HG03469 (cell line): Measurements from ENCODE around the gene MEAK7.

Experiments
- ATAC-seq: cut with Tn5 transposase; IDR thresholded peaks from one replicate; pipeline ENCODE4 v1.9.1; 2021; ENCODE audit warnings: mild to moderate bottlenecking, moderate library complexity, moderate number of reproducible peaks; ENCODE audit not compliant: unreplicated experiment

Gene MEAK7, protein sequence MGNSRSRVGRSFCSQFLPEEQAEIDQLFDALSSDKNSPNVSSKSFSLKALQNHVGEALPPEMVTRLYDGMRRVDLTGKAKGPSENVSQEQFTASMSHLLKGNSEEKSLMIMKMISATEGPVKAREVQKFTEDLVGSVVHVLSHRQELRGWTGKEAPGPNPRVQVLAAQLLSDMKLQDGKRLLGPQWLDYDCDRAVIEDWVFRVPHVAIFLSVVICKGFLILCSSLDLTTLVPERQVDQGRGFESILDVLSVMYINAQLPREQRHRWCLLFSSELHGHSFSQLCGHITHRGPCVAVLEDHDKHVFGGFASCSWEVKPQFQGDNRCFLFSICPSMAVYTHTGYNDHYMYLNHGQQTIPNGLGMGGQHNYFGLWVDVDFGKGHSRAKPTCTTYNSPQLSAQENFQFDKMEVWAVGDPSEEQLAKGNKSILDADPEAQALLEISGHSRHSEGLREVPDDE

DNA sequence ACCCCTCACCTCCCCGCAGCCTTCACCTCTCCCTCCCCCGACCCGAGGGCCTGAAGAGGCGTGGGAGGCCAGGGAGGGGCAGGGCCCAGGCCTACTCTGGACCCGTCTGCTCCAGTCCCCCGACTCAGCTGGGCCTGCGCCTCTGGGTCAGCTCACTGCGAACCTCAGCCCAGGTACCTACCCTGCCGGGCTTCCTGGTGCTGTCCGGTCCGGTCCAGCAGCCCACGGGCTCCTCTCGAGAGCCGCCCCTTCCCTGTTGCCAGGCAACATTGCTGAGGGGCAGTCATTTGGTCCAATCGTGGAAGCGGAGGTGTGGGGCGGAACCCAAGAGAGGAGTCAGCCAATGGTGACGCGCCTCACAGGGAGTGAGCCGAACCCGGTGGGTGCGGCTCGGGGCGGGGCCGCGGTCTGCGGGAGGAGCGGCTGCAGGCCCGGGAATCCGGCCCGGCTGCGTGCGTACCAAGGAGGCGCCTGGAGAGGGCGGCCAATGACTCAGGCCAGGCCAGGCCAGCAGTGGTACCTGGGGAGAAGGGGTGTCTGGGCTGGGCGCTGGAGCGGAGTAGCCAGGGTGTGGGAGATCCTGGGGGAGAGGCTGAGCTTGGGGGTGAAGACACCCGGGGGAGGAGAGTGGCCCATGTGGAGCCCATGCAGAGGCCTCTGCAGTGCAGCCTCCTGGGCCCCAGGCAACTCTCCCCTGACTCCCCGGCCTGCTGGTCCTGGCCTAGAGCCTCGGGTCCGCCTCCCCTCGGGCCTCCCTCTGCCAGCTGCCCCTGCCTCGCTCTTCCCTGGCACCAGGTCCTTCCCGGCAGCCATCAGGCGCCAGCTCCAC lies at the start of gene MEAK7:
MEAK7 (minus strand) TSS at position 240 of the 829 bp plus-strand sequence. CDS start 6,573 bp downstream, outside the sequence.
- ATAC-seq = peak; percentile 88

DNA sequence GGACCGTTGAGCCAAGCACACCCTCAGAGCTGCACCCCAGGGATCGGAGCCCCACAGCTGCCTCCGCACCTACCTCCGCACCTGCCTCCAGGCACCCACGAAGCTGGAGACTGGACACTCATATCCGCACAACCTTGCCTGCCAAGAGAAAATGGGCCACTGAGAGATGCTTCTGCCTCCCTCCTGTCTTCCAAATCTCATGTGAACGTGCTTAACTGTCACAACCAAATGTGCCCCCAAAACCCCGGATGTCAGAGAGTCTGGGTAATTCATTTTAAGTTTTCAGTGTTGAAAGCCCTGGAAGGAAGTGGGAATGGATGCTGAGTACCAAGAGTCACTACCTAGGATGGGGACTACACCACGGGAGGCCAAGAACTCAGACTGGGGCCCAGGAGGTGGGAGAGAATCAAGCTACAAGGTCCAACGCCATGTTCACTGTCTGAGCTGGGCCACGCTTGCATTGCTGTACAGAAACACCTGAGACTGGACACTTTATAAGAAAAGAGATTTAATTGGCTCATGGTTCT lies 49.5 kb upstream of the MEAK7 start:
- ATAC-seq = no peak

DNA sequence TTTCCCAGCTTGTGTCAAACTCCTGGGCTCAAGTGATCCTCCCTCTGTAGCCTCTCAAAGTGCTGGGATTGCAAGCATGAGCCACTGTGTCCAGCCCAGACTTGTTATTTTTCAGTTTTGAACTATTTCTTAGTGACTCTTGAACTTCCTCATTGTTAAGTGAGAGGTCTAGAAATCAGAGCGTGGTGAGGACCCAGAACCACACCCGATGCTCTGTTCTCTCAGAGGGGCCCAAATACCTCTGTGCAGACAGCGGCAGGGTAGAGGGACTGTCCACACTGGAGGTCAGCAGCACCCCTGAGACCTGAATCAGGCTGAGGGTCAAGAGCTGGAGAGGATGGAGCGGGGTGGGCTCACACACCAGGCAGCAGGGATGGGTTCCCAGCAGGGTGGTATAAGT lies 47.7 kb upstream of the MEAK7 start:
- ATAC-seq = no peak

DNA sequence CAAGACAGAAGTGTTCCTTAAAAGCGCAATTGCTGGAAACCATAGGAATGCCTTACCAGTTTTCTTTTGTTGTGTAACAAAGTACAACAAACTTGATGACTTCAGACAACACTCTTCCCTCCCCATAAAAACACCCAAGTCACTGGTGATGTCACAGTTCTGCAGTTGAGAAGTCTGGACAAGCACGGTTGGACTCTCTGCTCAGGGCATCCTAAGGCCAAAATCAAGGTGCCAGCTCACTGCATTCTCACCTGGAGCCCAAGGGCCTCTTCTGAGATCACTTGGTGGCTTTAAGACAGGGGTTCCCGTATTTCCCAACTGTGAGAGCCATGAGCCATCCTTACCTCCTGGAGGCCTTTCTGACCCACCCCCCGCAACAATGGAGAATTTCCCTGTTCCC lies 45.6 kb upstream of the MEAK7 start:
- ATAC-seq = no peak

DNA sequence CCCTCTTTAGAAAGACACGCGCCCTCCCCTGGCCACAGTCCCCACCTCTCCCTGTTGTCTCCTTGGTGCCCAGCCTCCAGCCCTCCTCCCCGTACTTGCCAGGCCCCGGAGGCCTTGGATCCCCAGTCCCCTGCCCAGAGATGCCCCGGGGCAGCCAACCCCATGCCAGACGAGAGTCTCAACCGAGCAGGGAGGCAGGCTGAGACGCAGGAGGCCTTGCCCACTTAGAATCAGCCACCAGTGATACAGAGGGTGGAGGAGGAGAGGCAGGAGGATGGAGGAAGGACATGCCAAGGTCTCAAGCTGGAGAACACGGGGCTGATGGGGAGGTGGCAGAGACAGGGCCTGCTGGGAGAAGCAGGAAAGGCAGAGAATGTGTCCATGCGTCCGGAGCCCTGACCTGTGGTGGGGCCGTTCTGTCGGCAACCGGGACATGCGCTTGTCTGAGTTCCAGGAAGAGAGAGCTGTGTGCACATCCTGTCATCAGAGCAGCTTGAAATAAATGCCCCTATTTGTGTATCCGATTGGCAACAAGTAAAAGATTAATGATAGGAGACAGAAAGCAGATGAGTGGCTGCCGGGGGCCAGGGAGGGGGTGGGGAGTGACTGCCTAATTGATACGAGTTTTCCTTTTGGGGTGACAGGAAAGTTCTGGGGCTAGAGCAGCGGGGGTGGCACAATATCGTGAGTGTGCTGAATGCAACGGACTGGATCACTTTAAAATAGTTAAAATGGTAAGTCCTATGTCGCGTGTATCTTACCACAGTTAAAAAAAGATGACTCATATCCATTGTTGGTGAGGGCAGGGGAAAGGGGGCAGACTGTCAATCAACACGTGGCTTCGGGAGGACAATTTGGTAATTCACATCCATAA lies 44.7 kb upstream of the MEAK7 start:
- no peak for ATAC-seq

DNA sequence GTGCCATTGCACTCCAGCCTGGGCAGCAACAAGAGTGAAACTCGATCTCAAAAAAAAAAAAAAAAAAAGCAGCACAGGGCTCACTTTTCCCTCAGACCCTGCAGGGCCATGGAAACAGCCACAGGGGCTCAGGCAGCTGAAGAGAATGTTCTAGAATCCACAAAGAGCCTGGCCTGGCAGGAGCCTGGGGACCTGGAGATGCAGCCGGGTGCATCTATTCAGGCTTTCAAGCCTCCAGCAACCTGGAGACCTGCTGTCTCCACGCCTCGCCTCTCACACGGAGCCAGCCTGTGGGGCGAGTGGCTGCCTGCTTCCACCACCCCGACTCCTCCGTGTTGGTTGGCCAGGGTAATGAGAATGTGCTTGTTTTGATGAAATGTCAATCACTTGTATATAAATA lies 44.0 kb upstream of the MEAK7 start:
- ATAC-seq = no peak

DNA sequence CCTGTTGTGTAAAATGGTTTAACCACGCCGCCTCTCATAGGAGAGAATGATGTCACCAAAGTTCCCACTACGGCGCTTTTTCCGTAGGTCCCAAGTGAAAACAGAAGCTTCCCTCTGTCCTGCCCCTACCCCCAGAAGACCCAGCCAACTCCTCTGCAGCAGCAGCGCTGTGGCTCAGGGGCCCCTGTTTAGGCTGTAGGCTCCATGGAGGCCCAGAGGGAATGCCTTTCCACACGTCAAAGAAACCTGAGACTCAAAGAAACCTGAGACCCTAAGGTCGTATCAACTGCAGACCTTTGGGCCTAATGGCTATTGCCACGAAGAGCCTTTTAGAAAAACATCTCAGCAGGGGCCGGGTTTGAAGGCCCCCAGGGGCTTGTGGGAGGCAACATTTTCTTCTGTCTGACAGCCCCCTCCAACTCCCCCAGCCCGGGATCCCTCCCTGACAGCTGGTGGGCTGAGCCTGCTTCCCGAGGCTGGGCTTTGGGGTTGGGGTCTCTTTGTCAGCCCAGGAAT lies 43.1 kb upstream of the MEAK7 start:
- no peak for ATAC-seq

DNA sequence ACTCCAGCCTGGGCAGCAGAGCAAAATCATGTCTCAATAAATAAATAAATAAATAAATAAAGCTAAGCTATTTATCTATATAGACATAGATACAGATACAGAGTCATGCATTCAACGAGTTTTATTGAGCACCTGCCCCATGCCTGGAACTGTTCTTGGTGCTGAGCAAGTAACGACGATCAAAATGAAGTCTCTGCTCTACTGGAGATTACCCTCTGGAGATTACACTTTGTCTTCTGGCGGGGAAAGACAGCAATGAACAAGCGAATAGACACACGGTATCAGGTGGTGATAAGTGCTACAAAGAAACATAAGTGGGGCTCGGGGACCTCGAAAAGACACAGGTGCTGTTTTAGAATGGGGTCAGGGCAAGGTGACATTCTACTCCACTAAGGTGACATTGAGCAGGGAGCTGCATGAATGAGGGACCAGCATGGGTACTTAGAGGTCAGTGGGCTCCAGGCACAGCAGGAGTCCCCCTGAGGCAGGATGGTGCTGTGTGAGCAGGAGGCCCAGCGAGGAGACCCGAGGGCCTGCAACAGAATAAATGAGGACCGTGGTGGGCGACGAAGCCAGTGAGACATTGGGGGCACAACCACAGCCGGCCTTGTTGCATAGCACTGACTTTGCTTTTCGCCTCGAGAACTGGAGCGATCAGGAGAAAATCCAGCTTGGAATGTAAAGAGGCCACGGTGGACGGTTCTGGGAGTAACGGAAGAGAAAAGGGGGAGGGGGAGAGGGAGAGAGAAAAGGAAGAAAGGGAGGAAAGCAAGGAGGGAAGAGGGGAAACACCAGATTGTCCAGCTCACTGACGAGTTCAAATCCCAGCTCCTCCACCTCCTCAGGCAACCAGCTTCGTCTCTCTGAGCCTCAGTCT lies 42.4 kb upstream of the MEAK7 start:
- ATAC-seq = no peak

DNA sequence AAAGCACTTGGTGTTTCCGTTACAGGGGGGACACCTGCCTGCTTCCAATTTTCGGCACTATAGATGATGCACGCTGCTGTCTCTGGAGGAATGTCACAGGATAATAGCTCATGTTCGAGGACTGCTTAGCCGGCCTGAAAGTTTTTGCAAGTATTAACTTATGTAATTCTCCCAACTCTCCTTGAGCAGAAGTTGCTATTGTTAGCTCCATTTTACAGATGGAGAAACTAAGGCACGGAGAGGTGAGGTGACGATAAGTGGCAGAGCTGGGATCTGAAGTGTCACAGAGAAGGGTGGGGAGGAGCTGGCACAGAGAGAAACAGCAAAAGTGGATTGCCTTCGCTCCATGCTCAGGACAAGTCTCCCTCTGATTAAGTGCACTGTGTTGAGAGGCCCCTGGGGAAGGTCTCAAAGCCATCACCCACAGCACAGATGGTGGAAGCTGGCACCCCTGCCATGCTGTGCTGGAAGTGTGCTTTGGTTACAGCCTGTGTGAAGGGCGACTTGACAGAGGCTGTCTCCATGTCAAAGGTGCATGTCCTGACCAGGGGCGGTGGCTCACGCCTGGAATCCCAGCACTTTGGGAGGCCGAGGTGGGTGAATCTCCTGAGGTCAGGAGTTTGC lies 40.8 kb upstream of the MEAK7 start:
- ATAC-seq = no peak

DNA sequence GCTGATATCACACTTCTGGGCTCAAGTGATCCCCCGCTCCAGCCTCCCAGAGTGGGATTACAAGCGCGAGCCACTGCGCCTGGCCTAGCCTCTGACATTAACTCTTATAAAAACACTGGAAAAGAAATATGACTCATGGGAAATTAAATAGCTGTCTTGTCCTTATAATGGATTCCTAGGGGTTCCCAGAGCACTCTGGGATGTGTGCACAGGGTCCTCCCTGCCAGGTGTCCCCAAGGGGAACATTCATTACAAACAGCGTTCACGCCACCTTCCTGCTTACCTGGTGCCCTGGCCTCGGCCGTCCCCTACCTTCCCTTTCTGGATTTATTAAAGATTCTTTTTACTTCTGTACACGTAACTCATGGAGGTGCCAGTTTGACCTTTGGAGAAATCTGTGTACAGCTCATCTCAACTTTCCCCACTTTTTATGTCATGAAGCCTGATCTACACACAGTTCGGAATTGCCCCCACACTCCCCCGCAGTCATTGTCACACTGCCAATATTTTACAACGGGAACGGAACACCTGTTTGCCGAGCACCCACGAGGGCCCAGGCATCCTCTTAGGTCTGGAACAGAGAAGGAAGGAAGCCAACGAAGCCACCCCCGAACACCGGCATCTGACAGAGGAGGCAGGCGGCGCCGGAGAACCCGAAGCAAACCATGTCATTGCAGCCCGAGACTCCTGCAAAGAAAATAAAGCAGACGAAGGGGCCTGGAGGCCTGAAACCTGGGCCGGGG lies 39.7 kb upstream of the MEAK7 start:
- ATAC-seq = no peak

DNA sequence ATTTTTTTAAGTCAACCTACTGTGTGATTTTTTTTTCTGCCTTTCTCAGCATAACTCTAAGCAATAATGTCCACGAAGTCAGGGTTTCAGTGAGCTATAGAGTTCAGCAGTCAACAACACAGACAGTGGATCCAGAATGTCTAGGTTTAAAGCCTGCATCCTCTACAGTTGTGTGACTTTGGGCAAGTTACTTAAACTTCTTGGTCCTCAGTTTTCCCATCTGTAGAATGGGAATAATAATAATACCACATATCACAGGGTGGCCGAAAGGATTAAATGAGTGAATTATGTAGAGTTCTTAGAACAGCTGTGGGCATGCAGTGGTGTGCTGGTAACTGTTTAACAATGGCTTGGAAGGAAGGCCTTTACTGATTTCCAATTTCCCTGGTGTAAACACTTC lies 38.8 kb upstream of the MEAK7 start:
- ATAC-seq = no peak

DNA sequence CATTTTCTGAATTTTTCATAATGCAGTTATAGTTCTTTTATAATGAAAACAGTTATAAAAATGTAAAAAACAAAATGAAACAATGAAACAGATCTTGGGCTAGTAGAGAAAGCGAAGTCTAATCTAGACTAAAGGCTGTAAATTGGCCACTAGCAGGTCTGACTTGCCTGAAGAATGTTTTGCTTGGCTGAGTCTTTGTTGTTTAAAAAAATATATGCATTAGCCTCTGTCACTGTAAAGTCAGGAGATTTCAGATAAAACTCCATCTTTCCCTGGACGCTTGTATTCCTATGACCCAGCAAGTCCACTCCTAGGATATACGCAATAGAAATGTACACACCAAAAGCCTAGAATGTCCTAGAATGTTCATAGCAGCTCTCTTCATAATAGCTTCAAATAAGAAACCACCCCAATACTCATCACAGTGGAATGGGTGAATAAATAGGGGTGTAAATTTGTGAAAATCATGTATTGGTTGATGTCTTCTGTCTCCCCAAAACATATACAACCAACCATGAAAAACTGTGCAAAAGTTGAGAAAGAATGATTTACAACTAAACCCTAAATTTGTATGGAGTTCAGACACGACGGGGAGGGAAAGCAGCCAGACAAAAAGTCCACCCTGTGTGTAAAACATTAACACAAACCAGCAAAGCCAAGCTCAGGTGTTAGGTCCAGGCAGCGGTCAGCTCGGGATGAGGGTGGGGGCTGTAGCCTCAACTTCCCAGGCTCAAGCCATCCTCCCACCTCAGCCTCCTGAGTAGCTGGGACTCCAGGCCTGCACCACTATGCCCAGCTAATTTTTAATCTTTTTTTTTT lies 37.7 kb upstream of the MEAK7 start:
- no peak for ATAC-seq

DNA sequence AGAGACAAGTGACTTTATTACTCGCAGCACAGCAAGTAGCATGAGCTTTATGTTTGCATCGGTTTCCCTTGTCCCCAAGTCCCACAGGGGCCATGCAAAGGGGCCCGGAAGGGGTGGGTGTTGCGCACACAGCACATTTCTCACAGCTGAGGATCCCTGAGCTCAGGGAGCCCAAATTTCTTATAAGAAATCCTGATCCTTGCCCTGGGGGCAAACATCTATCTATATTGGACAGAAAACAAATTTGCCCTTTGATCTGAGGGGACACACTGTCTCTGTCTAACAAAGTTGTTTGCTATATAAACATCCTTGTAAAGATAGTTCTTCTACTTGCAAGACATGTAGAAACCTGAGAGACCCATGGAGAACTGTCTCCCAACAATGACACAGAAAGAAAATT lies 35.7 kb upstream of the MEAK7 start:
- ATAC-seq = no peak

DNA sequence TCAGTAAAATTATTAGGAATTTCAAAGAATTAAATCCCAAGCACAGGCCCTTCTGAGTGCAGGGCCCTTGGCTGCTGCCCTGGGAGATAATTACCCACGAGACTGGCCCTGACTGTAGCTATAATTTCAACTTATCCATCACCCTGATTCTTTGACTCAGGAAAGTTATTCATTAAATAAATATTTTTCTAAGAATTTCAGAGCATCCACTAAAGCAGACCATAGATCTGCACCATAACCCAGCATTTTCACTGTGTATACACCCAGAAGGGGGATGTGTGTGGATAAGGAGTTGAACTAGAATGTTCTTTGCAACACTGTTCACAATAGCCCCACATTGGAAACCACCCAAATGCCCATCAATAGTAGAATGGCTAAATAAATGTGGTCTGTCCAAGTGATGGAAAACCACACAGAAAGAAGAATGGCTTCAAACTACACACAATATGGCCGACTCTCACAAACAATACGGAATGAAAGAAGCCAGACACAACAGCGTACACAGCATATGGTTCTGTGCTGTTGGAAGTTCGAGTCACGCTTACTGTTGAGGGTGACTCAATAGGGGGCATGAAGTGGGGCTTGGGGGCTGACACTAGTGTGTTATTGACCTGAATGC lies 33.9 kb upstream of the MEAK7 start:
- ATAC-seq = no peak

DNA sequence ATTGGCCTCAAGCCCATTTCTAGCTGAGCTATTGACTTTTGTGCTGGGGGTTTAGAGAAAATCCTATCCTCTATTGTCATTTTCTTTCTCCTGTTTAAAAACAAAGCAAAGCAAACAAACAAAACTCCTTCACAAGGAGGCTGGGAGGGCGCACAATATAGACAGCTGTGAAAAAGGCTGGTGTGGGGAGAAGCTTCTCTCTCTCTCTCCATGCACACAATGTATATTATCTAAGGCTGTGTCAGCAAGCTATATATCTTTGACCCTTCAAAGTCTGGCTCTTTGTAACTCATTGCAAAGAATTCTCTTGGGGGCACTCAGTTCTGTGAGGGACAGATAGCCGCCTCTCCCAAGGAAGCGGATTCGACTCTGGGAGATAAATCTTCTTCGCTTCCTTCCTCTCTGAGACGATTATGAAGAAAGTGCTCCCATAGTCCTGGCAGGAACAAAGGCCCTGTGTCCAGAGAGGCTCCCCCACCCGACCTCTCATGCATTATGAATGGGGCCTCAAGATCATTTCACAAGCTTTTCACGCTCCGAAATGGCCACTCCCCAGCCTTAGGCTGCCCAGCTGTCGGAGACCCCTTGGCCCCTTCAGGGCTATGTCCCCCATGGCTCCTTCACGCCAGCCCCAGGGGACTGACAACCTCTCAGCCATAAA lies 33.2 kb upstream of the MEAK7 start:
- no peak for ATAC-seq

DNA sequence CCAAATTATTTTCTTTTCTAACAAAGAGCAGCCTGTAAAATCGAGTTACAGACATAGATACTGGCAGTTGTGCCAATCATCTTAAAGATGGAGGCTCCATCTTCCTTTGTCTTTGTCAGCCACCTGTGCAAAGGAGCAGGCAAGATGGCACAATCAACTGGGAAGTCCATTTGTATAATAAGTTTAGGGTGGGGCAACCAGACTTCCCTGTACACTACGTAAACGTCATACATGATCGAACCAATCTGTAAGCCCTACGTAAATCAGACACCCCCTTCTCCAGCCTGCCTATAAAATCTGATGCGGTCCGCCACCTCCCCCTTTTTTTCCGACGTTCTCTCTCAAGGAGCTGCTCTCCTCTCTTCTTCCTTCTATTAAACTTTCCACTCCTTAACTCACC lies 31.4 kb upstream of the MEAK7 start:
- ATAC-seq = no peak

DNA sequence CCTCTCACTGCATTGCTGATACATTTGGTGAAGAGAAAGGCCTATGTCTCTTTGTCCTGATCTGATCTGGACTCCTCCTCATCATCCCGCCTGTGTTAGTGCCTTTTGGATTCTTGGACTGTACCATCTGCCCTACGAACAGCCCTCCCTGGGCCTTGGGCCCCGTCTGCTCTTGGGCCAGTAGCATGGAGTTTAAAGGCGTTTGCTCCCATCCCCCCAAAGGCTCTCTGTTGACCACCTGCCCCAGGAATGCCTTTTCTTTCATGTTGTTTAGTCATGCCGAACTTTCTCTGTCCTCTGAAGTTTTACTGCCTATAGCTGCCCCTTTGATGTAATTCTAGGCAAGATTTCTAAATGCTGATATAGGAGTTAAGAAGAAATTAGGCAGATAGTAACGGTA lies 30.9 kb upstream of the MEAK7 start:
- ATAC-seq = no peak
